Mesendoderm (in vitro differentiated cells): ENCODE results near the gene CLEC11A.

ENCODE experiments used
- DNase-seq: peaks from one replicate; pipeline ENCODE4 v3.0.0; 2013
- H2AK5ac ChIP-seq: 2 replicates; pipeline ENCODE4 v1.6.1; 2013; ENCODE audit warnings: low read length, inconsistent platforms
- H2BK120ac ChIP-seq: 2 replicates; pipeline ENCODE4 v1.6.1; 2013; ENCODE audit warnings: low read depth, mild to moderate bottlenecking, low read length, moderate library complexity, mixed read lengths
- H2BK15ac ChIP-seq: replicated peaks from 2 replicates; pipeline ENCODE4 v1.6.1; 2013; ENCODE audit warnings: low read depth, mild to moderate bottlenecking, moderate library complexity
- H2BK5ac ChIP-seq: 2 replicates; pipeline ENCODE4 v1.6.1; 2013; ENCODE audit warnings: low read length, inconsistent platforms
- H3K18ac ChIP-seq: 2 replicates; pipeline ENCODE4 v1.6.1; 2013; ENCODE audit warnings: mild to moderate bottlenecking, low read length, mixed read lengths
- H3K23ac ChIP-seq: one replicate; pipeline ENCODE4 v1.6.1; 2013; ENCODE audit warnings: low read length
- H3K27ac ChIP-seq: 2 replicates; pipeline ENCODE4 v1.5.1; 2013; ENCODE audit warnings: low read depth, mild to moderate bottlenecking, inconsistent platforms, low read length, moderate library complexity
- H3K27me3 ChIP-seq: 2 replicates; pipeline ENCODE4 v1.6.1; 2013; ENCODE audit warnings: low read length, control low read depth, mild to moderate bottlenecking, inconsistent platforms; ENCODE audit not compliant: insufficient read depth, poor library complexity
- H3K36me3 ChIP-seq: 2 replicates; pipeline ENCODE4 v1.6.1; 2013; ENCODE audit warnings: low read length, inconsistent platforms; ENCODE audit not compliant: control insufficient read depth, insufficient read depth
- H3K4ac ChIP-seq: one replicate; pipeline ENCODE4 v1.6.1; 2013; ENCODE audit warnings: low read depth, mild to moderate bottlenecking, low read length, moderate library complexity
- H3K4me1 ChIP-seq: 2 replicates; pipeline ENCODE4 v1.6.1; 2013; ENCODE audit warnings: low read depth, low read length, inconsistent platforms; ENCODE audit not compliant: control insufficient read depth
- H3K4me2 ChIP-seq: 2 replicates; pipeline ENCODE4 v1.6.1; 2013; ENCODE audit warnings: low read length
- H3K4me3 ChIP-seq: 2 replicates; pipeline ENCODE4 v1.5.1; 2013; ENCODE audit warnings: mild to moderate bottlenecking, low read length
- H3K56ac ChIP-seq: one replicate; pipeline ENCODE4 v1.6.1; 2013; ENCODE audit warnings: low read length
- H3K79me1 ChIP-seq: 2 replicates; pipeline ENCODE4 v1.6.1; 2013; ENCODE audit warnings: low read length, inconsistent platforms
- H3K79me2 ChIP-seq: 2 replicates; pipeline ENCODE4 v1.6.1; 2013; ENCODE audit warnings: mild to moderate bottlenecking, low read length; ENCODE audit not compliant: control insufficient read depth, insufficient read depth
- H3K9ac ChIP-seq: 2 replicates; pipeline ENCODE4 v1.6.1; 2013; ENCODE audit warnings: low read length, inconsistent platforms
- H4K5ac ChIP-seq: one replicate; pipeline ENCODE4 v1.6.1; 2013; ENCODE audit warnings: low read length
- H4K8ac ChIP-seq: one replicate; pipeline ENCODE4 v1.6.1; 2013; ENCODE audit warnings: low read depth, mild to moderate bottlenecking, control low read depth, low read length, moderate library complexity
- WGBS: extraction: QIAGEN DNeasy Blood & Tissue Kit; methylation state at CpG from one replicate; pipeline ENCODE4 v1.1.7; 2013; ENCODE audit warnings: low lambda C conversion rate, missing lambda C conversion rate; ENCODE audit not compliant: insufficient coverage; ENCODE audit errors: extremely low coverage; 5-methylcytosine and 5-hydroxymethylcytosine counted together

The CLEC11A gene

GRCh38 chr19:50723735-50724521 lies 764 bp downstream of the CLEC11A start:
- peak overlapping the region; percentile 78 for H3K9ac ChIP-seq
- no peak overlapping the region for H3K27ac ChIP-seq
- H3K79me1 ChIP-seq = peaks cover 4% of the 10 kb centered on the region
- no peak overlapping the region for H4K5ac ChIP-seq
- no peak overlapping the region for H2BK15ac ChIP-seq
- H3K27me3 ChIP-seq = peaks cover 3% of the 10 kb centered on the region
- no peak overlapping the region for H2BK5ac ChIP-seq
- H4K8ac ChIP-seq = no peak overlapping the region
- no peaks in the 10 kb centered on the region for H3K79me2 ChIP-seq
- peak overlapping the region; percentile 95 for H3K4me2 ChIP-seq
- H3K56ac ChIP-seq = peak overlapping the region; percentile 89
- H3K4me3 ChIP-seq = peak overlapping the region; percentile 23
- H3K18ac ChIP-seq = peak overlapping the region; percentile 5
- no peaks in the 10 kb centered on the region for H3K36me3 ChIP-seq
- no peak overlapping the region for H3K4ac ChIP-seq
- no peak overlapping the region for H2AK5ac ChIP-seq
- H3K4me1 ChIP-seq = peaks cover 2% of the 10 kb centered on the region
- no peak overlapping the region for H2BK120ac ChIP-seq
- WGBS = no CpG with 5 or more reads among the region's 31 CpGs
- peak overlapping the region; percentile 75 for H3K23ac ChIP-seq
- DNase-seq = no peak

GRCh38 chr19:50724522-50725217 lies 1.5 kb downstream of the CLEC11A start:
- H4K5ac ChIP-seq = no peak overlapping the region
- no peak overlapping the region for H3K4ac ChIP-seq
- peak overlapping the region; percentile 82 for H3K9ac ChIP-seq
- H3K36me3 ChIP-seq = no peaks in the 10 kb centered on the region
- H3K4me2 ChIP-seq = peak overlapping the region; percentile 95
- H3K79me2 ChIP-seq = no peaks in the 10 kb centered on the region
- no peak overlapping the region for H3K23ac ChIP-seq
- peak overlapping the region; percentile 94 for H3K56ac ChIP-seq
- no peak overlapping the region for H3K18ac ChIP-seq
- no peak overlapping the region for H4K8ac ChIP-seq
- peaks cover 4% of the 10 kb centered on the region for H3K79me1 ChIP-seq
- H2AK5ac ChIP-seq = no peak overlapping the region
- peak; percentile 99 for DNase-seq
- H3K4me1 ChIP-seq = peaks cover 2% of the 10 kb centered on the region
- H2BK5ac ChIP-seq = no peak overlapping the region
- peak overlapping the region; percentile 25 for H3K27ac ChIP-seq
- peaks cover 3% of the 10 kb centered on the region for H3K27me3 ChIP-seq
- no peak overlapping the region for H2BK120ac ChIP-seq
- H2BK15ac ChIP-seq = no peak overlapping the region
- H3K4me3 ChIP-seq = peak overlapping the region; percentile 58
- WGBS = no CpG with 5 or more reads among the region's 65 CpGs

GRCh38 chr19:50725218-50725910 lies 2.2 kb downstream of the CLEC11A start:
- Histone ChIP-seq H3K4me3 (peak overlapping the region; percentile 40), H4K8ac (no peak overlapping the region), H3K56ac (peak overlapping the region; percentile 94), H3K23ac (peak overlapping the region; percentile 71), H3K79me2 (no peaks in the 10 kb centered on the region), H3K4ac (no peak overlapping the region), H3K36me3 (no peaks in the 10 kb centered on the region), H2BK15ac (no peak overlapping the region), H2AK5ac (no peak overlapping the region), H2BK5ac (no peak overlapping the region), H3K18ac (no peak overlapping the region), H3K27ac (peak overlapping the region; percentile 25), H3K4me2 (peak overlapping the region; percentile 79), H2BK120ac (no peak overlapping the region), H3K9ac (peak overlapping the region; percentile 82), H3K27me3 (peaks cover 3% of the 10 kb centered on the region), H3K79me1 (peaks cover 4% of the 10 kb centered on the region), H4K5ac (no peak overlapping the region), H3K4me1 (peaks cover 2% of the 10 kb centered on the region)
- DNase-seq = no peak
- WGBS = no CpG with 5 or more reads among the region's 52 CpGs

- Histone ChIP-seq H3K79me2 (no peaks in the 10 kb centered on the region), H2BK15ac (no peak overlapping the region), H3K27ac (no peak overlapping the region), H4K5ac (no peak overlapping the region), H3K23ac (no peak overlapping the region), H2BK5ac (no peak overlapping the region), H2BK120ac (no peak overlapping the region), H3K4me2 (peak overlapping the region; percentile 79), H3K4me1 (peaks cover 2% of the 10 kb centered on the region), H4K8ac (no peak overlapping the region), H3K18ac (no peak overlapping the region), H2AK5ac (no peak overlapping the region), H3K4ac (no peak overlapping the region), H3K9ac (peak overlapping the region; percentile 82), H3K36me3 (no peaks in the 10 kb centered on the region), H3K56ac (peak overlapping the region; percentile 94), H3K79me1 (peaks cover 4% of the 10 kb centered on the region), H3K4me3 (no peak overlapping the region), H3K27me3 (peaks cover 3% of the 10 kb centered on the region)
- WGBS = no CpG with 5 or more reads among the region's 9 CpGs
- DNase-seq = no peak
These were observed 2.7 kb downstream of the CLEC11A start for GRCh38 chr19:50725911-50726230.

GRCh38 chr19:50728084-50728737 lies 5.0 kb downstream of the CLEC11A start:
- Histone ChIP-seq H2BK15ac (no peak overlapping the region), H3K36me3 (no peaks in the 10 kb centered on the region), H3K27ac (no peak overlapping the region), H3K18ac (no peak overlapping the region), H3K27me3 (peaks cover 2% of the 10 kb centered on the region), H4K5ac (no peak overlapping the region), H3K9ac (peak overlapping the region; percentile 14), H2BK120ac (no peak overlapping the region), H2AK5ac (no peak overlapping the region), H3K4me1 (peaks cover 2% of the 10 kb centered on the region), H3K23ac (no peak overlapping the region), H3K79me2 (no peaks in the 10 kb centered on the region), H3K79me1 (peaks cover 4% of the 10 kb centered on the region), H3K56ac (peak overlapping the region; percentile 68), H3K4me2 (peak overlapping the region; percentile 4), H2BK5ac (no peak overlapping the region), H3K4ac (no peak overlapping the region), H4K8ac (no peak overlapping the region), H3K4me3 (no peak overlapping the region)
- WGBS = no CpG with 5 or more reads among the region's 39 CpGs
- DNase-seq = peak; percentile 97
